ENCODE measurements around the gene SLC26A9.

Gene SLC26A9

GRCh38 chr1:205939690-205940330 lies 3.4 kb downstream of the SLC26A9 start:
- peaks cover 0 to 13% (median 3%) of the 10 kb centered on the region in 4 donors for H3K4me1 ChIP-seq
- no peak overlapping the region for H3K4me3 ChIP-seq
- no peak for DNase-seq
- intact Hi-C loops (cut with DNase I; ENCODE audit: low total_unique reads) = no loop called here
- H3K27me3 ChIP-seq = peaks cover 0 to 22% of the 10 kb centered on the region in 2 donors
- no peak overlapping the region for H3K27ac ChIP-seq
- no peaks in the 10 kb centered on the region for H3K36me3 ChIP-seq
- TF ChIP-seq, protein P1, sequence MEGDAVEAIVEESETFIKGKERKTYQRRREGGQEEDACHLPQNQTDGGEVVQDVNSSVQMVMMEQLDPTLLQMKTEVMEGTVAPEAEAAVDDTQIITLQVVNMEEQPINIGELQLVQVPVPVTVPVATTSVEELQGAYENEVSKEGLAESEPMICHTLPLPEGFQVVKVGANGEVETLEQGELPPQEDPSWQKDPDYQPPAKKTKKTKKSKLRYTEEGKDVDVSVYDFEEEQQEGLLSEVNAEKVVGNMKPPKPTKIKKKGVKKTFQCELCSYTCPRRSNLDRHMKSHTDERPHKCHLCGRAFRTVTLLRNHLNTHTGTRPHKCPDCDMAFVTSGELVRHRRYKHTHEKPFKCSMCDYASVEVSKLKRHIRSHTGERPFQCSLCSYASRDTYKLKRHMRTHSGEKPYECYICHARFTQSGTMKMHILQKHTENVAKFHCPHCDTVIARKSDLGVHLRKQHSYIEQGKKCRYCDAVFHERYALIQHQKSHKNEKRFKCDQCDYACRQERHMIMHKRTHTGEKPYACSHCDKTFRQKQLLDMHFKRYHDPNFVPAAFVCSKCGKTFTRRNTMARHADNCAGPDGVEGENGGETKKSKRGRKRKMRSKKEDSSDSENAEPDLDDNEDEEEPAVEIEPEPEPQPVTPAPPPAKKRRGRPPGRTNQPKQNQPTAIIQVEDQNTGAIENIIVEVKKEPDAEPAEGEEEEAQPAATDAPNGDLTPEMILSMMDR (IDR thresholded peaks at IDR 0.05) = no peak
- H3K9me3 ChIP-seq = no peaks in the 10 kb centered on the region

- Histone ChIP-seq H3K36me3 (no peaks in the 10 kb centered on the region), H3K4me1 (peaks cover 0 to 13% (median 6%) of the 10 kb centered on the region in 4 donors), H3K9me3 (no peaks in the 10 kb centered on the region), H3K27ac (no peak overlapping the region), H3K4me3 (no peak overlapping the region), H3K27me3 (peaks cover 0 to 13% of the 10 kb centered on the region in 2 donors)
- intact Hi-C loops (cut with DNase I; ENCODE audit: low total_unique reads) = no loop called here
- no peak for DNase-seq
- TF ChIP-seq, protein P1 (IDR thresholded peaks at IDR 0.05) = no peak
Observed at GRCh38 chr1:205938682-205939081, 4.6 kb downstream of the SLC26A9 start.

DNA sequence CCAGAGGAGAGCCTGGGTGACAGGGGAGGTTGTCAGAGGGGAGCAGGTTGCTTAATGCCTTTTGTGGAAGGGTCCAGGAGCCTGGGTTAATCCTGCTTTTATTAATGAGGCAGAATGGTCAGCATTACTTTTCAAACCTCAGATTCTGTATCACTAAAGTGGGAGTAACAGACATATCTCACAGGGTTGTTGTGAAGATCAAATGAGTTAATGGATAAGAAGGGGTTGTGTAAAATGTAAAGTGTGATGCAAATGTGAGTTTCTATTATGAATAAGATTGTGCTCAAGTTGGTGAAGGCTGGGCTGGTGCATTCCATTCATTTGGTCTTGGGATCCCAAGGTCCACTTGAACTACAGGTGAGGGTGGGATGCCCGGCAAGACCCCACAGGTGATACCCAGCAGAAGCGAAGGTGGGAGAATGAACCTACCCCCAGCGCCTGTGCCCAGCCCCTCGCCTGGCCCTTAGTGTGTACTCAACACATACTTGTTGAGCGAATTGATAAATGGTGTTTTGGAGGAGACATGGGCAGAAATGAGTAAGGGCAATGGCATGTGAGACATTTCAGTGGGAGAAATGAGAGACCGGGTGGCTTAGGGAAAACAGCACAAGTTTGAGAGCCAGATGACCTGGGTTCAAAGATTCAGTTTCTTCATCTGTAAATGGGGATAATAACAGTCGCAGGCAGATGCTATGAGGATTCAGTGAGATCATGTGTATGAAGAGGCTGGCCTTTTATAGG lies 6.2 kb downstream of the SLC26A9 start:
- no peaks in the 10 kb centered on the region for H3K9me3 ChIP-seq
- intact Hi-C loops (cut with DNase I; ENCODE audit: low total_unique reads) = no loop called here
- no peak for DNase-seq

DNA sequence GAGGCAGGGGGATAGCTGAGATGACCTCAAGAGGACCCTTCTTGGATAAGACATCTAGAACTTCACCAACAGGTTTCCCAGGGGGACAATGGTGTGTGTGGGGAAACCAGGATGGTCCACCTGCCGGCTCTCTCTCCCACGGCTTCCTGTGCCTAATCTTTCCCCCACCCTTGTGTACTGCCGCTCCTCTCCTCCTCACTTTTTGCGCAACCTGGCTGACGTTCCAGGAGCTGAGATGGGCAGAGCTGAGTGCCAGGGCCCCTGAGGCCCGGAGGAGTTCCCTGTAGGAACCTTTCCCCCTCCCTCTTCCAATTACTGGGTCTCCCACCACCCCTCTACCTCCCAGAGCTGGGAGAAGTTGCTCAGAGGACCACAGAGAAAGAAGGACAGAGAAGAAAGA lies 6.9 kb downstream of the SLC26A9 start:
- H3K27ac ChIP-seq = no peak overlapping the region
- H3K4me3 ChIP-seq = no peak overlapping the region
- TF ChIP-seq, protein P1 (IDR thresholded peaks at IDR 0.05) = no peak
- H3K4me1 ChIP-seq = peaks cover 0 to 13% (median 6%) of the 10 kb centered on the region in 4 donors
- H3K9me3 ChIP-seq = no peaks in the 10 kb centered on the region
- intact Hi-C loops (cut with DNase I; ENCODE audit: low total_unique reads) = no loop called here
- H3K36me3 ChIP-seq = no peaks in the 10 kb centered on the region
- peaks cover 0 to 5% of the 10 kb centered on the region in 2 donors for H3K27me3 ChIP-seq
- DNase-seq = no peak

More for the DNA sequence above, 6.2 kb downstream of the SLC26A9 start:
- no peaks in the 10 kb centered on the region for H3K36me3 ChIP-seq
- peaks cover 0 to 13% (median 6%) of the 10 kb centered on the region in 4 donors for H3K4me1 ChIP-seq
- peaks cover 0 to 2% of the 10 kb centered on the region in 2 donors for H3K27me3 ChIP-seq
- TF ChIP-seq, protein P1 (IDR thresholded peaks at IDR 0.05) = no peak
- H3K4me3 ChIP-seq = no peak overlapping the region
- H3K27ac ChIP-seq = no peak overlapping the region

- TF ChIP-seq, protein P1 (IDR thresholded peaks at IDR 0.05) = no peak
- H3K27me3 ChIP-seq = peaks cover 0 to 5% of the 10 kb centered on the region in 2 donors
- intact Hi-C loops (cut with DNase I; ENCODE audit: low total_unique reads) = no loop called here
- H3K4me3 ChIP-seq = no peak overlapping the region
- peaks cover 0 to 13% (median 6%) of the 10 kb centered on the region in 4 donors for H3K4me1 ChIP-seq
- no peaks in the 10 kb centered on the region for H3K36me3 ChIP-seq
- no peaks in the 10 kb centered on the region for H3K9me3 ChIP-seq
- no peak for DNase-seq
- no peak overlapping the region for H3K27ac ChIP-seq
Observed at GRCh38 chr1:205935869-205936268, 7.4 kb downstream of the SLC26A9 start.
